C4-2B (cell line): ENCODE results near the gene ADRA1B.

Source experiments
- CTCF ChIP-seq: fragments of 450-650 bp; conservative IDR thresholded peaks from 2 replicates; pipeline ENCODE4 v1.5.1; 2017; ENCODE audit warnings: mild to moderate bottlenecking
- ZFX ChIP-seq: fragments of 450-650 bp; IDR thresholded peaks from 2 replicates; pipeline ENCODE4 v1.6.1; 2017

GRCh38 chr5:160001457-160001856 is 85.2 kb downstream of the ADRA1B start:
- TF ChIP-seq CTCF, result no peak
- TF ChIP-seq ZFX, result no peak
